GM18520 (cell line): ENCODE measurements around the gene LRMDA.

Experiments
- ATAC-seq: cut with Tn5 transposase; IDR thresholded peaks from one replicate; pipeline ENCODE4 v1.9.1; 2021; ENCODE audit not compliant: unreplicated experiment

Gene LRMDA

DNA sequence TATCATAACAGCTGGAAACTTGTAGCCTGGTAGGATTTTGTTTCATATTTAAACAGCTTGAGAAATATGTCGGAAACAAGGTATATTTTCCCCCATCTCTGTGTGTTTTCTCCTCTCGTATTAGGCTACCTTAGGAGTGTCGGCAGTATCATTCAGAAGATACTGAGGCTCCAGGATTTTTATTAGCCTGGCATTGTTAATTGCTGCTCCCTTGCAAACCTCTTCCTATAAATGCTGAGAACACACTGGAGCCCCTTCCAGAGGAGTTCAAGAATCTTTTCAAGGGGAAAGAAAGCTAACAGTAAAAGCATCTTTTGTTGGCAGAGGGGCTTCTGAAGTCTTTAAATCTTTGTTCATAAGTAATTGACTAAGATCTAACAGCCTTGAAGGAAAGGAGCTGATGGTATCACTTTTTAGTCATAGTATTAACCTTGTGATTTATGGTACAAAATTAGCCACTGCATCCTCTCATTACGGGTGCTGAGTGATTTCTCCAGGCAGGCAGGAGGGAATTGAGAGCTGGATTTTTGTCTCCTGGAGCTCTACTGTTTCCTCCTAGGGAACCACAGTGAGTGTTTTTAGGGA lies 998.7 kb downstream of the LRMDA start:
- no peak for ATAC-seq

DNA sequence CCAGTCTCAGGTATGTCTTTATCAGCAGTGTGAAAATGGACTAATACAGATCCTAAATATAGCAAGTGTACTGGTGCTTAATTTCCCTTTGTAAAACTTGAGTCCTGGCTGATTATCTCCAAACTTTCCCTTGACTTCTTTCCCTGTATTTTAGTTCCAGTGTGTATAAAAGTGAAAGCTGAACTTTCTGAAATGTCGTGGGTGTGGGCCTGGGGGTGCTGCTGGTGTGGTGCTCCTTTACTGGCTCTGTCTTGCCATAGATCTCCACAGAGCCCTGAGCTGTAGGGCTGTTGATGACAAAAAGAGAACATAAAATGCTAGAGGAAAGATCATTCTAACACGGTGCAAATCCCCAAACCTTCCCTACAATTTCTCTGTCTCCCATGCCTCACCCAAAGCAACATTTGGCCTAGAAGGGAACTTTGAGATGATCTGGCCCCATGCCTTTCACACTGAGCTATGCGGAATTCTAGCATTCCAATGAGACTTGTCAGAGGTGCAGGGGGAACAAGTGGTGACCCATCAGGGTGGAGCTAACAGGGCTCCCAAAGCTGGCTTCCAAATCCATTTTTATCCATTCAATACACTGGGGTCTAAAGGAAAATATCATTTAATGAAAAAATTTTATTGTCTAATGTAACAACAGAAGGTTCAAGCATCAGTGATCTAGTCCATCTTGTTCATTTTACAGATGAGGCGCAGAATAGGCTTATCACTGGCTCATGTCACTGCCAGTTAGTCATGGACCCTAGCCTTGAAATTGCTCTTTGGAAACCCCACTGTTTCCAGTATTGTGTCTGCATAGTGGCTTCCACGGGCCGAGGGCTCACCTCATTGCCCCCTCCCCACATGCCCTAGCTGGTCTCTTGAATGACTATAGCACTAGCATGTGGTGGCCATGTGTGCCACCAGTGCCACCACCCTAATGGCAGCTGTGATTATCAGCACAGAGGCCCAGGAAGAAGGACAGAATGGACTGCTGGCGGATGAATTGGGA lies 1000.9 kb downstream of the LRMDA start:
- no peak for ATAC-seq

DNA sequence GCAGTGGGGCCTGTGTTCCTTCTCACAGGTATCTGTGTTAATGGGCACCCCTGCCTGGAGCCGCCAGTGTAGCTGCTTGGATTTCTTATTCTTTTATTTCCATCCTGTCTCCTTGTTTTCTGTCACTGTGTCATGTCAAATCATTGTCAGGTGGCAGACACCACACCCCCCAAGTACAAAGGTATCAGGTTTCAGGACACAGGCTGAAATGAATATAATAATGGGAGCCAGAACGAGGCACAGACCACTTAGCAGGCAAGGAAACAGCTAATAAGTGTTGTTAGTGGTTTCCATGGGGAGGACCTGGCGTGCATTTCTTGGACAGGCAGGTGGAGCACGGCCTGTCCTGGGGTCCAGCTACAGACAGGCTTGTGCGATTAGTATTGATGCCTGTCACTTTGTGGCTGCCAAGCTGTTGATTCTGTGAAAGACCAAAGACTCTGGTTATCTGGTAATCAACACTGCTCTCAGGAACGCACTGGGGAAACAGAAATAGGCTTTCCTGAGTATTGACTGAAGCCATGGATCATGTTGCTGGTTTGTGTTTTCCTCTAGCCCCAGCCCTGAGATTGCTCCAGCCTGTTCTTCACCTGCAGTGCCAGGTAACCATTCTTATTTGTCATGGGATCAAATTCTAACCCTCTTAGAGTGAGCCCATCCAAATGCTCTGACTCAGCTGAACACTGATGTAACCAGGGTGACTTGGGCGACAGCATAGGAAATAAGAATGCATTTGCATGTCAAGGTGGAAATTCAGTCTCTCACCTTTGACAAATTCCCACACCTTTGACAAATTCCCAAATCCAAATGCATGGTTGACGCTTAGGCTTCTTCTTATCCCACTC lies 1002.0 kb downstream of the LRMDA start:
- no peak for ATAC-seq

DNA sequence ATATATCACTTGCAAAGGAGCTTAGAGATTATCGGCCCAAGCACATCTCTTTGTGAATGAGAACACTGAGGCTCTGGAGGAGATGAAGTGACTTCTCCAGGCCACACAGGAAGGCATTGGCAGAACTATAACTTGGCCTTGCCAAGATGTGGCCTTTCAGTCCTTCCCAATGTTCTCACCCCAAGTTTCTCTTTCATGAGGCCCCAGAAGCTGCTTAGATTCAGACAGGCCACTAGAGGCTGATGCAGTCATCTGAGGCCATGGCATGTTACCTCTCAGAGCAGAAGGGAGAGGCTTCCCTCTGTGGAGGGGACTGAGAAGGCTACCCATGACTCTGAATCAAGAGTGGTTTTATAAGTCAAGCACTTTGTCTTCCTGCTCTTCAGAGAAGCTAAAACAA lies 1003.7 kb downstream of the LRMDA start:
- ATAC-seq = no peak

DNA sequence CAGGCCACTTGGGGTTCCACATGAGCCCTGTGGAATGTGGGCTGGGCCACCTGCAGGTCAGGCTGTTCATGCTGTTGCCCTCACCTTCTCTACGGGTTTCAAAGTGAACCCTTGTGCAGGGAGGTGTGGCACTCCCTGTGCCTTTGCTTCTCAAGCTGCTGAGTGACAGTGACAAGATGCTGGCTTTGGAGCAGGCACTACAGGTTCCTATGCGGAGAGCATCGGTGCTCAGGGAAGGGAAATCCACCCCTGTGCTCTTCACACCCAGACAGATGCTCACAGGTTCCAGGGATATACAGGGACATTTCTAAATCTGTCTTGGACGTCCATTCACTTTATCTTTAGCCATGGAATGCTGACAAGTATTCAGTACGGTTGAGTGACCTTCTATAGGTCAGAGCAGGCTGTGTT lies 1005.0 kb downstream of the LRMDA start:
- ATAC-seq = no peak

DNA sequence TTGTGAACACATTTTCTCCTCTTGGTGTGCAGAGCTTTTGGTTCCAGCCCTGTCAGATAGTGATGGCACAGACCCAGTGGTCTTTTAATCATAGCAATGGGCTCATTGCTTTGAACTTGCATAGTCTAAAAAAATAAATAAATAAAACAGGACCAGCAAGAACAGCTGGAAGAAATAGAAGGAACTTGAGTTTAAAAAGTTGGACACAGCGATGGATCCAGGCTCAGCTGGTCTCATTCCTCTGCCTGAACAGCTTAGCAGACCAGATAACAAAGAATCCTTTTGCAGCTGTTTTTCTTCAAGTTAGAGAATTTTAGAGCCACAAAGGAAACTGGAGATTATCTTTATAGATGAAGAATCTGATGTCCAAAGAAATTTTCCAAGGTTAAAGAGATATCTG lies 1005.6 kb downstream of the LRMDA start:
- no peak for ATAC-seq

DNA sequence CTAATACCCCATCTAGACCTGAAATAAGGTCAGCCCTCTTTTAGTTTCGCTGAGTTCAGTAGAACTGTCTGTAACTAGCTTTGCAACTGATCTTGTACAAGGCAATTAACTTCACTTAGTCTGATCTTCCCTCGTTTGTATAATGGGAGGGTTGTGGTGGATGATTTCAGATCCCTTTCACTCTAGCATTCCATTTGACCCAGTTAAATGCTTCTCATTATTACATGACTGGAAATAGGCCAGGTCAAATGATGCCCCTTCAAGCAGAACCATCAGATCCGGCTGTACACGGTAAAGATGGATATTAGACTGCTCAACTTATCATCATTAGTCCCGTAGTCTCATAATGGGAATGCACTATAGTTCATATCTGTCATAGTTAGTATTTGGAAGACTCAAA lies 1009.0 kb downstream of the LRMDA start:
- ATAC-seq = no peak

DNA sequence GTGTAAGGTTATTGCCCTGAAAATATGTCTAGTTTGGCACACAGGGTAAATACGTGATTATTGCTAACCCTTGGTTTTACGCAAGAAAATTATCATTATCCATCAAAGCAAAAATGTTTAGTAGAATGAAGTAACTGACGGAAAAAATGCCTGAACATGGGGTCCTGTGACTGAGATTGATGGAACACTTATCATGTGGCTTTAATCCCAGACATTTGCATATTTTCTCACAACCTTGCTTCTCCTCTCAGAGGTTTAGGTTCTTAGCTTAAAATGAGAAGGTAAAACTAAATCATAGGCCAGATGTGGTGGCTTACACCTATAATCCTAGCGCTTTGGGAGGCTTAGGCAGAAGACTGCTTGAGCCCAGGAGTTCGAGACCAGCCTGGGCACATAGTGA lies 1010.7 kb downstream of the LRMDA start:
- no peak for ATAC-seq

DNA sequence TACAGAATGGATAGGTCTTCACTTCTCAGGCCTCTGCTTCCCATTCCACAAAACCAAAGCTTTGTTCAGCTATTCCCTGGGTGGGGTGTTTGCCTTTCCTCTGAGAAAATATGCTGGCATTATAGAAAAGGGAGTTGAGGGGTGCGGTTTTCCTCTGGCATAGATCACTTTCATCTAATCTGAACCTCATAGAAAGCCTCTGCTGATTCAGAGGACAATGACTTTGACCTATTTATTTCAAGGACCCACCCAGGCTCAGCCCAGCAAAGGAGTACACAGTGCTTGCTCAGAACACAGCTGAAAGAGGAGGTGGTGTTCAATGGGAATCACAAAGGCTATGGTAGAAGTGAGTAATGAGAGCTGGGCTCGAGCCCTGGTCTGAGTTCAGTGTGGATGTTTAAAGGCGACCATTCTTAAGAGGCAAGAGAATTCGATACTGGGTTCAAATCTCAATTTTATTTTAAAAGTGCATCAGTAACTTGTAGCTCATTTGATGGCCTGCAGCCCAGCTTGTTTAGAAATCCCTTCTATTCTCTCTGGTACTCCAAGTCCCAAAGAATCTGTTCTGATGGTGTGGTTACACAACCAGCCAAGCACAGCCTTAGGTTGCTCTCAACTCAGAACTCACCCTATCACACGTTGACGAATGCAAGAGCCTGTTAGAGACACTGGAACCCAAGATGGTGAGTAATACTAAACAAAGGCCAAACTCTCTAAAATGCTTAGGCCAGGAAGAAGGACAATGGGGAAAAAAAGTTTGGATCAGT lies 1012.8 kb downstream of the LRMDA start:
- no peak for ATAC-seq

DNA sequence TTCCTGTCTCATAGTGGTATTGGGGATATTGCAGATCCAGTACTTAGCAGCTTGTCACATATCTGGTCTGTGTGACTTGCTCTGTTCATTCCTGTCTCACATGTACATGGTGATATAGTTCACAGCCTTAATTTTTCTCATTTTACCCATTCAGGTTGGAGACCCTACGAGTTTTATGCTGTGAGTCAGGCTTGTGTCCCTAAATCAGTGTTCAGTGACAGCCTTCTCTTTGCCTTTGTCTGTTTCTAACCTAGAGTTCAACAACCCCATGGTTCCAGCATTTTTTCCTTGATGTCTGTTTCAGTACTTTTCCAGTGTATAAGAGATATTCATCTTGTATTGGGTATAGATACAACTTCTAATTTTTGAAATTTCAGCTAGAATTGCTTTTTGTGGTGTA lies 1016.2 kb downstream of the LRMDA start:
- no peak for ATAC-seq

DNA sequence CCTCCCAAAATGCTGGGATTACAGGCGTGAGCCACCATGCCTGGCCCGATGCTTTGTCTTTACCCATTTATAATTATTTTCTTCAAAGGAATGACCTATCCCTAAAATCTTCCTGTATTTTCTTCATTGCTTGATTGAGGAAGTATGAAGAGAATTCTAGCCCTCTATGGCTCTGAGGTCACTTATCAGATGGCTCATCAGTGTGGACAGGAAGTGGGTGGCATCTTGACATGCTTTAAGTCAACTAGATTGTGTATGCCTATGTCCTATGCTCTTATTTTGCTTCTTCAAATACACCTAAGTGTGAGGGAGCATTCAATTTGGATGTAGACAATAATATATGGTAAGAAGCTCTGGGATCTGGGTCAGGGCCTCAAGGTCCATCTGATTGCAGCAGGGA lies 1020.5 kb downstream of the LRMDA start:
- no peak for ATAC-seq

DNA sequence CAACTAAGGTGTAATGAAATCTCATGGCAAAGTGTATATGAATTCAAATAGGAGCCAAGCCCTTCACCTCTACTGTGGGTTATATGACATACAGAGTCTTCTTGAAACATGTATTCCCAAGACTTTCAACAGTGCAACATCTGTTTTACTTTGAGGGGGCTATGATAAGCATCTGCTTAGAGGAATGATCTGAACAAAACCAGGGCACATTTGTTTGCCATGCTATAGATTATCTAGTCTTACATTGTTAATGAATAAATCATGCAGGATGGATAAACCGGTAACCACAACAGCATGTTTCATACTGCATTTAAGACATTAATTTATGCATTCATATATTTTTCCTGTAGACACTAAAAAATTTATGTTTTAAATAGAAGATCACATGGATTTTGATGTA lies 1021.9 kb downstream of the LRMDA start:
- ATAC-seq = no peak

DNA sequence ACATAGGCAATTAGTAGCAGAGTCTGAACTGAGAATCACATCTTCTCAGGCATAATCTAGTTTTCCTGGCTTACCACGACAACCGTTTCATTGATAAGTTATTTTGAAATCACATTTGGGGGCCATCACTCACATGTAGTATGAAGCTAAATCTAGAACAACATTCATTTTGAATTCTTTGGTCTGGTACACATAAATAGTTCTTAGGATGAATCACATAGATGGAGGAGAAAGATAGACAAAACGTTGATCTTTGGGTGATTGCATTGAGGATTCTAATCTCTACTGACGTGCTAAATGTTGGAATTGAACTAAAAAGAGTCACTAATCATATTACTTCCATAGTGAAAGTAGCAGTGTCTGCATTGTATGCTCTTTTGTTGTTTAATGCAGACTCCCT lies 1022.6 kb downstream of the LRMDA start:
- ATAC-seq = no peak

DNA sequence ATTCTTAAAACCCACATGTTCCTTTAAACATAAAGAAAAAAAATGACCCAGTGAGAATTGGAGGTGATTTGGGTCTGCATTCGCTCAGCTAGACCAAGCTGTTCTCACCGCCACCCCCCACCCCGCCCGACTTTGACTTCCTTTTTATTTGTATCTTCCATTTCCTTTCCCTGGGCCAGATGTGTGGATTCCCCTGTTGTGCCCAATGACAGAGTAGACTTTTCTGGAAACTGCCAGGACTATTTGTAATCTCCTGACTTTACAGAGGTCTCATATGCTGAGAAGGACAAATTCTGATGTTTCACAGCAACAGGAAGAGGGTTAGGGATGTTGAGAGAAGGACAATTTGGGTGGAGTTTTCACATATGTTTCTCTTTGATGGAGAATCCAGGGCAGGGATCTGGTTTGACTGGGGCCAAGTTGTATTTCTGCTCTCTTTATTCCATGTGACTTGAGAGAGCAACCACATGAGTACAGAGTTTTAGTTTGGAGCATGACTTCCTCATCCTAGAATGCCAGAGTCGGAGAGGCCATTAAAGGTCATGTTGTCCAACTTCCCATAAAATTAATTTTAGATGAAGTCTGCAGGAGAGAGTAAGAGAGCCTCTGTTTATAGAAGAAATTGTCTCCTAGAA lies 1023.2 kb downstream of the LRMDA start:
- ATAC-seq = no peak

DNA sequence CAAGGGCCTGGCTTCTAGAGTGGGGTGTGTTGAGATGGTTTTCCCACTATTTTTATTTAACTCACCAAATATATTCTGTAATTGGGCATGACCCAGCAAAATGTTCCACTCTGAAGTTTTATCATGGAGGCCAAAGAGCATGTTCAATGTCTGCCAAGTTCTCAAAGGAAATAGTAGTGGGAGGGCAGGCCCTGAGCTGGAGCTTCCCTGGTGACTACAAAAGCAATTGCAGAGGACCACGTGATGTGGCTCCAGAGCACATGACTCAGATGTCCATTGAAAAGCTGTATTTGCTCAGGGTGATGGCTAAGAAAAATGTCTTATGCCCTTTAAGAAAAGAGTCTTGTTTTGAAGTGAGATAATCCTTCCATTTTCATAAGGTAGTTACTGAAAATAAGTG lies 1024.8 kb downstream of the LRMDA start:
- ATAC-seq = no peak

DNA sequence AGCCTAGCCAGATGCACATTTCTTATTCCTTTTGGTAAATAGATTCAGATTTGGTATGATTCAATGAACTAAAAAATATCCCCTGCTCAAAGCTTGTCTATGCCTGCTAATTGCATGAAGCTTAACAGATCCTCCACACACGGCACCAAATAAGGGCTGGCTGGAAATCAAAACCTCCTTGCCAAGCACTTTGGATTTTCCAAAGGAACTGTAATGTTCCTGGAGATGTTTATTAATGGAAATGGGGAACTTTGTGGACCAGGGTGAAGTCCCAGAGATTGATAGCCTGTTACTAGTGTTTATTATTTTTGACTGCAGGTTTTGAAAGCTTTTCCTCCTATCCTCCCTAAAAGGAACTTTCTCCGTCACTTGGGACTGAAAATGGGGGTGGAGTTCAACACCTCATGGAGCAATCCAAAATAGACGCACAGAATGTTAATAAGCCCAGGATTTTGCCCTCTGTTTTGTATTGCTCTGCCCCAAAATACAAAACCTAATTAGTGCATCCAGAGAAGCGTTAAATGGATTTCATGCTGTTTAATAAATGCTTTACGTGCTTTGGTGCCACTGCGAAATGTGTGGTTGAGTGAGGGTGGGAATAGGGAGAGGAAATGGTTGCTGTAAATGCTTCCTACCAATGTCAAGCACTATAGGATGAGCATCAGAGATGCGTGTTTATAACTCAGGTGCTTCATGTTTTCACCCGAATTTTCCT lies 1027.7 kb downstream of the LRMDA start:
- no peak for ATAC-seq

DNA sequence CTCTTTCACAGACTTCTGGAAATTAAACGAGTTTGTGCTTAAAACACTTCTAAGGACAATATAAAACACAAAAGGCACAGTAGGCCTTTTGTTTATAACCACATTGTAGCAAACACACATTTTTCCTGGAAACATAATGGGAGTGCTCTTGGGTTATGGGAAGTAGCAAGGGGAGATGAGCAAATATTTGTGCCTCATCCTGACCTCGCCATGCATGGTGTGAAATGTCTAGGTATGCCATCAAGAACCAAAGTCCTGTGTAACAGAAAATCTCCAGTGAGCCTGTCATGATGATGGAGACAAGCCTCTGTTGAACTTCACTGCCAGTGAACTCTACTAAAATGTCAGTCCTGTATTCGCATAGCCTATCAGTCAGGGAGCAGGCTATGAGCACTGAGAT lies 1029.6 kb downstream of the LRMDA start:
- ATAC-seq = no peak

DNA sequence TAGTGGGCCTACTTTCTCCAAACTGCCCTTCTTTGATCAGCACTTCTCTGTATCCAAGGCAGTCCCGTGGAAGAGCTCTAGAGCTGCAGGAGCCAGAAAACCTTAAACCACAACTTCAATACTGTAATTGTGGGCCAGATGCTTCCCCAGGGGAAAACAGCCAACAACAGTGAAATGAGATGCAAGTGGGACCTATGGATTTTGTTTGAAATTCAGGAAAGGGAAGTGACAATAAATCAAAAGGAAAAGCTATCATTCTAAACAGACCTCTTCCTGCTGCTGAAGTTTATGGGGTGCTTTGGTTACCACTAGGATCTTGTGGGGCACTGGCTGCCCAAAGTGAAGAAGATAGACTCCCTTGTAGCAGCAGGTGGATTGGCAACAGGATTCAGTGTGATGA lies 1031.7 kb downstream of the LRMDA start:
- no peak for ATAC-seq

DNA sequence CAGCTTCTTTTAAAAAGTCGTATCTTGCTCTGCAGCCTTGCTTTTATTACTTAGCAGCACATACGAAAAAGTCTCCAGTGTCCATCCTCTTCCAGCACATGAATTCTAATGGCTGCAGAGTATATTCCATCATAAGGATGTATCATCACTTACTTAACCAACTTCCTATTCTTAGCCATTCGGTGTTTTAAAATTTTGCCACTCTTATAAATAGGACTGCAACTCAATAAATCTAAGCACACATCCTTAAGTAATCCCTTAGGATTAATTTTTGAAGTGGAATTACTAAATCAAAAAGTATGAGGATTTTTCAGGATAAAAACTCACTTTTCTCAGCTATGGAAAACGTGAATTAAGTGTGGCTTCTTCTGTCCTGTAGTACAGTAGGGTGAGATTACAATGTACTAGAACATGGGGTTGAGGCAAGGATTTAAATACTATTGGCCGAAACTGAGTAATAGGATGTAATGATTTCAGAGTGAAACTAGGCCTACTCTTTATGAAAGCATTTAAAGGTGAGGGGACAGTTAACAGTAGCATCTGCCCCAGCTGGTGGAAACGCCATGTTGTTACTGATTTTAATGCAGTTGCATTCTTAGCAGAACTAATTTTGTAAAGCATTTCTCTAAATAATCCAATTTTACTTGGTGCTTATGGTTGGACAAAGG lies 1035.5 kb downstream of the LRMDA start:
- no peak for ATAC-seq
